Stimulated activated CD8-positive, alpha-beta memory T cell treated with anti-CD3 and anti-CD28 coated beads, Interleukin-15, amount 100 ng/mL, for 4 hours (primary cell): ENCODE measurements around the gene ZNF441.
"Not testable (repeated sequence)": the region's sequence is repeated elsewhere in the genome, so short reads cannot be mapped to it uniquely, and the experiment has no call there.

Source experiments
- DNase-seq, 2 donors: peaks; one replicate each; pipeline ENCODE4 v3.0.0-alpha.2; 2020; ENCODE audit warnings: low read depth in 2 of 2

The ZNF441 gene

DNA sequence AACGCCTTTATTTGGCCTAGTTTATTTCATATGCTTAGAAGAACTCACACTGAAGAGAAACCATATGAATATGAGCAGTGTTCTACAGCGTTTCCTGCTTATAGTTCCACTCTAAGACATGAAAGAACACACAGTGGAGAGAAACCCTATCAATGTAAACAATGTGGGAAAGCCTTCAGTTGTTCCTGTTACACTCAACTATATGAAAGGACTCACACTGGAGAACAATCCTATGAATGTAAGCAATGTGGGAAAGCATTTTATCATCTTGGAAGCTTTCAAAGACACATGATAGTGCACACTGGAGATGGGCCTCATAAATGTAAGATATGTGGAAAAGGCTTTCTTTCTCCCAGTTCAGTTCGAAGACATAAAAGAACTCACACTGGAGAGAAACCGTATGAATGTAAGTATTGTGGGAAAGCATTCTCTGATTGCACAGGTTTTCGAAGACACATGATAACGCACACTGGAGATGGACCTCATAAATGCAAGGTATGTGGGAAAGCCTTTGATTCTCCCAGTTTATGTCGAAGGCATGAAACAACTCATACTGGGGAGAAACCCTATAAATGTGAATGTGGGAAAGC, 13.7 kb downstream of the ZNF441 start:
- DNase-seq, result no peak

DNA sequence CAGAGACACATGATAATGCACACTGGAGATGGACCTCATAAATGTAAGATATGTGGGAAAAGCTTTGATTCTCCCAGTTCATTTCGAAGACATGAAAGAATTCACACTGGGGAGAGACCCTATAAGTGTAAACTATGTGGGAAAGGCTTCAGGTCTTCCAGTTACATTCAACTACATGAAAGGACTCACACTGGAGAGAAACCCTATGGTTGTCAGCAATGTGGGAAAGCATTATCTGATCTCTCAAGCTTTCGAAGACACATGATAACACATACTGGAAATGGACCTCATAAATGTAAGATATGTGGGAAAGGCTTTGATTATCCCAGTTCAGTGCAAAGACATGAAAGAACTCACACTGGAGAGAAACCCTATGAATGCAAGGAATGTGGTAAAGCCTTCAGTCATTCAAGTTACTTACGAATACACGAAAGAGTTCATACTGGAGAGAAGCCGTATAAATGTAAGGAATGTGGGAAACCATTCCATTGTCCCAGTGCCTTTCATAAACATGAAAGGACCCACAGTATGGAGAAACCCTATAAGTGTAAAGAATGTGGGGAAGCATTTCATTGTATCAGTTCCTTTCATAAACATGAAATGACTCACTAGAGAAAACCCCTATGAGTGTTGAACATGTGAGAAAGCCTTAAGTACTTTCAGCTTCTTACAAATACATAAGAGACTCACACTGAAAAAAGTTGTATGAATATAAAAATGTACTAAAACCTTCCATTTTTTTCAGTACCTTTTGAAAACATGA, 14.7 kb downstream of the ZNF441 start:
- no peak for DNase-seq

DNA sequence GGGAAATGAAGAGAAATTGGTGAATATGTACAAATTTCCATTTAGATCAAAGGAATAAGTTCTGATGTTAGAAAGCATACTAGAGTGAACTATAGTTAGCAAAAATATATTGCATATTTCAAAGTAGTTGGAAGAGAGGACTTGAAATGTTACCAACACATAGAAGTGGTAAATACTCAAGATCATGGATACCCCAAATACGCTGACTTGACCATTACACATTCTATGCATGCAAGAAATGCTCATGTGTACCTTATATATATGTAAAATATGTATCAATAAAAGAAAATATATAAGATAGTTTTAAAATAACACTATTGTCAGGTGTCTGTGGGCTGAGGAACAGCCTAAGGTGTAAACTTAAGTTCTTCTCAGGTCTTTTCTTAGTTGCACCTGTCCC, 17.0 kb downstream of the ZNF441 start:
- no peak for DNase-seq

DNA sequence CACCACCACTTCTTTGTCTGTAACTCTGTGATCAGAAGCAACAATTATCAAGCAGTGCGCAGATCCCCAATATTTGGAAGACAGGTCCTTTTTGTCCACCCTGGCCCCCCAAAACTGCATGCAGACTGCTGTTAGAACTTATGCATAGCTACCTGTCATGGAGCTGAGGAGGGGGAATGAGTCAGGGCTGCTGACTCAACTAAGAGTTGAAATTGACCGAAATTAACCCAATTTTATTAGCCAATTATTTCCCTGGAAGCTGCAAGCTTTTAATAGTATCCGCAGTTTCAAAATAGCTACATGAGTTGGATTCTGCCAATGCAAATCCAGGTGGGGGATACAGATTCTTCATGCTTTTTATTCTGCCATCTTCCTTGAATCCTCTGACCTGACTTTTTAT, 17.6 kb downstream of the ZNF441 start:
- no peak for DNase-seq

DNA sequence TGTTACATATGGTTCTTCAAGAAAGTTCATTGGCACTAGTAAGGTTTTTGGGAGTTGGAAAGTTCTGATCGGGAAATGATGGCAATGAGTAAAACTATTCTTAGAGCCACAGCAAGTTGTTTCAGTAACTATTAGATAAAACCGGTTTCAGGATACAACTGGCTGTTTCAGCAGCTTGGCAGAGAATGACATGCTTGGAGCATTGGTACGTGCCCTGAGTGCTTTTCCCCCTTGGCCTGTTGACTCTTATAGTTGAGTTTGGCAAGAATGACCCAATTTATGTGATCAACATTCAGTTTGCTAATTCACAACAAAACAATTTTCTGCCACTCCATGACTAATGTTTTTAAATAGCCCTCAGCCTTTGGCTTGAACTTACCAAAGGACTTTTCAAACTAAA, 20.7 kb downstream of the ZNF441 start:
- no peak for DNase-seq

DNA sequence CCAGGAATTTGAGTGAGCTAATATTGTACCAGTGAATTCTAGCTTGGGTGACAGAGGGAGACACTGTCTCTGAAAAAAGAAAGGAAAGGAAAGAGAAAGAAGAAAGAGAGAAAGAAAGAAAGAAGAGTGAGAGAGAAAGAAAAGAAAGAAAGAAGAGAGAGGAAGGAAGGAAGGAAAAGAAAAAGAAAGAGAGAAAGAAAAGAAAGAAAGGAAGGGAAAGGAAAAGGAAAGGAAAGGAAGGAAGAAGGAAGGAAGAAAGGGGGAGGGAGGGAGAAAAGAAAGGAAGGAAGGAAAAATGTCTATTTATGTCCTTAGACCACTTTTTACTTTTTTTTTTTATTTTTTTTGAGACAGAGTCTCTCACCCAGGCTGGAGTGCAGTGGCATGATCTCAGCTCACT, 26.1 kb downstream of the ZNF441 start:
- no peak for DNase-seq

DNA sequence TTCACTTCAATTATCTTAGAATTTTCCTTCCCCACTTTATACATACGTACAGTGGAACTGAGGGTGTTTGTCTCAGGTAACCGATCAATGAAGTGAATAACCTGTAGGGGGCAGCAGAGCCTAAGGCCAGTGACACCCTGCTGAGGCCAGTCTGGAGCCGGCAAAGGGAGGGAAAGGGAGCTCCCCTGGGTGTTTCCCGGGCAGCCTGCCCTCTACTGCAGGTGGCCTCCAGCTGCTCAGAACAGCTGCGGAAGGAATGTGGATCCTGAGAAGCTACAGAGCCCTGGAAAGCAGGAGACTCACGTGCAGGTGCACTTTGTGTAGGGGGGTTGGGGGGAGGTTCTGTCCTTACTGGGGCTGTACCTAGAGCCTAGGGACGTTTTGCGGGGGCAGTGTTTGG, 30.7 kb downstream of the ZNF441 start:
- DNase-seq, result peak; percentile 22 to 63

DNA sequence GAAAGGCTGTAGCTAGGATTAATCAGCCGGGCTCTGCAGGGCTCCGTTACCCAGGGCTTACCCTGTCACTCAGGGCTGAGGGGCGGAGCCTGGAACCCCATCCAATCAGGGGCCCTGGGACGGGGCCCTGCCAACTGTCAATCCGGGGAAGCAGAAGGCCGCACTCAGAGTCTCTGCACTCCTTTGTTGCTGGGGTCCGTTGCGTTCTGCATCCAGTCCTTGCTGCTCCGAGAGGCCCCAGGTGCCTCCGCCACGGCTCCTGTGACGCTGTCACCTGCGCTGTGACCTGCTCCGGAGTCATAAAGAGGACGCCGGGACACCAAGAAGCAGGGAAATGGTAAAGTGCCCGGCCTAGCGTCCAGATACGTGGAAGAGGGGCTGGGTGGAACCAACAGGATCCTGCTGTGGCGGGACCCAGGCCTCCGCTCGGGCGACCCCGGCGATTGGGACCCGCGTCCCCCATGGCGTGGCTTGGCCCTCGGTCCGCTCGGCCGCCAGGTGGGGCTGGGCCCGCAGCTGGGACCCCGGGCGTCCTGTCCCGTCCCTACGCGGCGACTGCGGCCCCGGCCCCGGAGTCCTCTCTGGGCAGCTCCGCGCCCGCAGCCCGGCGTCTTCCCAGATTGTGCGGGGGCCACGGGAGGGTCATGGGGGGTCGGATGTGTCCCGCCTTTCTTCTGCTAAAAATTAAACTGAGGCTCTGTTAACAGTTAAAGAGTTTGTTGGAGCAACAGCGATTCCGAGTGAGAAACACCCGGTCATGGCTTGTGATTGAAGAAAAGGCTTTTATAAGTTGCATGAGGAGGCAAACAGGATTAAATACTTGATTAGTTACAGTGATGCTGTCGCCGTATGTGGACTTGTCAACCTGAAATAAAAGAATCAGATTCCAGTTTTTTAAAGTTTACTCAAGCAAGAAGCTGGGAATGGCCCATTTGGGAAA, 31.9 kb downstream of the ZNF441 start, which contains the start of gene ZNF491:
TSS of gene ZNF491 (plus strand) at position 133 of the 940 bp plus-strand sequence. CDS start 7,431 bp downstream, outside the sequence.
- DNase-seq, result peak; percentile 63 to 76

DNA sequence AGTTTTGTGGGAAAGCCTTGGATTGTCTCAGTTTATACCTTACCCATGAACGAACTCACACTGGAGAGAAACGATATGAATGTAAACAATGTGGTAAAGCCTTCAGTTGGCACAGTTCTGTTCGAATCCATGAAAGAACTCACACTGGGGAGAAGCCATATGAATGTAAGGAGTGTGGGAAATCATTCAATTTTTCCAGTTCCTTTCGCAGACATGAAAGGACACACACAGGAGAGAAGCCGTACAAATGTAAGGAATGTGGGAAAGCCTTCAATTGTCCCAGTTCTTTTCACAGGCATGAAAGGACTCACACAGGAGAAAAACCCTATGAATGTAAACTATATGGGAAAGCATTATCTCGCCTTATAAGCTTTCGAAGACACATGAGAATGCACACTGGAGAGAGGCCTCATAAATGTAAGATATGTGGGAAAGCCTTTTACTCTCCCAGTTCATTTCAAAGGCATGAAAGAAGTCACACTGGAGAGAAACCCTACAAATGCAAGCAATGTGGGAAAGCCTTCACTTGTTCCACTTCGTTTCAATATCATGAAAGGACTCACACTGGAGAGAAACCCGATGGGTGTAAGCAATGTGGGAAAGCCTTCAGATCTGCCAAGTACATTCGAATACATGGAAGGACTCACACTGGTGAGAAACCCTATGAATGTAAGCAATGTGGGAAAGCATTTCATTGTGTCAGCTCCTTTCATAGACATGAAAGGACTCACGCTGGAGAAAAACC, 39.7 kb downstream of the ZNF441 start:
- DNase-seq, result no peak

DNA sequence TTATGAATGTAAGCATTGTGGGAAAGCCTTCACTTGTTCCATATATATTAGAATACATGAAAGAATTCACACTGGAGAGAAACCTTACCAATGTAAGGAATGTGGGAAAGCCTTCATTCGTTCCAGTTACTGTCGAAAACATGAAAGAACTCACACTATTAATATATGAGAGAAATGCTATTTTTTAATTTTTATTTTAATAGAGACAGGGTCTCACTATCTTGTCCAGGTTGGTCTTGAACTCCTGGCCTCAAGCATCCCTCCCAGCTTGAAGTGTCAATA, 40.2 kb downstream of the ZNF441 start:
- no peak for DNase-seq

DNA sequence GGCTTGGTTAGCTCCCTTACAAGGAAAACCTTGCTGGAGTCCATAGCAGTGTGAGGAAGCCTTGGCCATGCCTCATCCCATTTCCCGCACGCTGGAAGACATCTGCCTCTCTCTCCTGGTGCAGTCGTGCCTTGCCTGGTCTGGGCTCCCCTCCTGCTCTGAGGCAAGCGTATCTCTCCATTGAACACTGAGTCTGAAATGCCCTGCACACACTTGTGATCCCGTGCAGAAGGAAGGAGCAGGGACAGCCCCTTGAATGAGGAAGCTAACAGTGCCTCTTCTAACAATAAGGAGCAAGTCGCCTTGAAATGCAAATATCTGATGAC, 46.9 kb downstream of the ZNF441 start:
- no peak for DNase-seq

DNA sequence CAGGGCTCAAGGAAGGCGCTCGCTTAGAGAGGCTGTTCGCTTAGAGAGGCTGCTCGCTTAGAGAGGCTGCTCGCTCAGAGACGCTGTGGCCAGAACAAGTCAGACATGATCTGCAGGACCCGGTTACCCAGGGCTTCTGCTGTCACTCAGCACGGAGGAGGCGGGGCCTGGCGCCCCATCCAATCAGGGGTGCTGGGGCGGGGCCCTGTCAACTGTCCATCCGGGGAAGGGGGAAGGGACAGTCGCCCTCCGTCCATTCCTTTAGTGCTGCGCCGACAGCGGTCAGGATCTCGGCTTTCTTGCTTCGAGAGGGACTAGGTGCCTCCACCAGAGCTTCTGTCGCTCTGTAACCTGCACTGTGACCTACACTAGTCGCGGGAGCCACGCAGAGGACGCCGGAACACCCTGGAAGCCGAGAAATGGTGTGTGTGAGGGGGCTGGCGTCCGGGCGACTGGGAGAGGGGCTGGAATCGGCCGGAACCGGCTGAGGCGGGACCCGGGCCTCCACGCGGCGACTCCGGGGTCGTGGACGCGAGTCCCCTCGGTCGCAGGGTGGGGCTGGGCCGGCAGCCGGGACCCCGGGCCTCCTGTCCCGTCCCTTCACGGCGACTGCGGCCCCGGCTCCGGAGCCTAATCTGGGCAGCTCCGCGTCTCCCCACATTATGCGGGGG, 47.4 kb downstream of the ZNF441 start, which contains the start of gene ZNF440:
TSS of gene ZNF440 (plus strand) at position 245 of the 671 bp plus-strand sequence. CDS start at position 420, 175 bp downstream.
- peak; percentile 68 to 71 for DNase-seq

DNA sequence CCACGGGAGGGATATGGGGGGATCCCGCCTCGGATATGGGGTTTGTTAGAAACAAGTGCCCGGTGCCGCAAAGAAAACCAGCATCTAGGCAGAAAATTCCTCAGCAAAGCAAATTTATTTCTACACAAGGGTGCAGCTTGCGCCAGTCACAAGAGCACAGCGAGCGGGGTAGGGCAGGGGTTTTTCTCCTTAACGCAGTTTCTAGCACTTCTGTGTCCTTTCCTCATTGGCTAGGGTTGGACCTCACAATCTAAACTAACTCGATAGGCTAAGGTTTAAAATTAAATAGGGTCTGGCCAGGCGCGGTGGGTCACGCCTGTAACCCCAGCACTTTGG, 47.9 kb downstream of the ZNF441 start:
- no peak for DNase-seq

DNA sequence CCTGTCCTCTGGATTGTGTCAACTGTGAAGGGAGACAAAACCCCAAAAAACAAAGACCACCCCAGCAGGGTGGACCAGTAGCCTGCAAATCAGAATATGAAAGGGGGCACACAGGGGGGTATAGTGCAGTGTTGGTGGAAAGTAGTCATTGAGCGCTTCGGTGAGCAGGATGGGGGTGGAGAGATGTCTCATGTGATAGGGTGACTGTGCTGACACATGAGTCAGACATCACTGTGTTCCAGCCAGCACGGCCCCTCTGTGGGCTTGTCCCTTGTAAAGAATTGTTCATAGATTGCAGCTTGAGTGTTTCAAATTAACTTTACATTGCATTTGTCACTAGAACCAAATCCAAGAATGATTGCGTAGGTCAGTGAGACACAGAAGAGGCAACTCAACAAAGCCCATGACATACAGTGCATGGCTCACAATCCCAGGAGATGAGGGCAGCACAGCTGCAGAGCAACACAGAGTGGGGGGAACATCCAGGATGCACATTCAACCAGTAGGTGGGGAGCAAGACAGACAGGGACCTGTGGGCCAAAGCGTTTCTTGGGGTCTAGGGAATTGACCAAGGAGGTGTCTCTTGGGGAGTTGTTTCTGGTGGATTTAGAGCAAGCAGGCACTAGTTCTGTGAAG, 54.8 kb downstream of the ZNF441 start:
- no peak for DNase-seq

DNA sequence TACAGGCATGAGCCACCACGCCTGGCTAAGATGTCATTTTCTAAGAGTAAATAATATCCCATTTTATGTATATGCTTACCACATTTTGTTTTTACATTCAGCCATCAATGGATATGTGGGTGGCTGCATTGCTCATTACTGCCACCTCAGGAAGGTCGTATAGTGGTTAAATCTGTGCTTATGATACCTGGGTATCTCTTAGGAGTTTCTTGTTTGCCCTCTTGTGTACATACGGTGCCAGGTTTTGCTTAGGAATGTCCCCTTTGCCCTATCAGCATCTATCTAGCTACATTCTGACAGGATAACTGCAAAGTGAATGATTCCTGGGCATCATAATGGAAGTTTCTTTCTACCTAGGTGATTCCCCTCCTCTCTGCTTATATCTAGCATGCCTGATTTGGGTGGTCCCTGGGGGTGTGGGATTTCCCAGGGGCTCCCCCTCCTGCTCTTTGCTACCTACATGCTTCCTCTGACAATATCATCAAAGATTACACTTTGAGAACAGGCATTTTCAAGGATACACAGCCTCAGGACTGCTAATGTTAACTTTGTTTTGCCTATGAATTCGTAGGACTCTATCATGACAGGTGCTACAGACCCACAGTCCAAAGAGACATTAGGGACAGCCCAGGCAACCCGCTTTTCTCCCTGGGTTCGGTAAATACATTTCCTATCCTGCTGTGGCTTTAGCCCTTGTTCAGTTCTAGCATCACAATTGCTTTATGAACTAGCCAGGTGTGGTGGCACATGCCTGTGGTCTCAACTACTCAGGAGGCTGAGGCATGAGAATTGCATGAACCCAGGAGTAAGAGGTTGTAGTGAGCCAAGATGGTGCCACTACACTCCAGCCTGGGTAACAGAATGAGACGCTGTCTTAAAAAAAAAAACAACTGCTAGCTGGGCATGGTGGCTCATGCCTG, 62.4 kb downstream of the ZNF441 start:
- DNase-seq, result not testable (repeated sequence)

DNA sequence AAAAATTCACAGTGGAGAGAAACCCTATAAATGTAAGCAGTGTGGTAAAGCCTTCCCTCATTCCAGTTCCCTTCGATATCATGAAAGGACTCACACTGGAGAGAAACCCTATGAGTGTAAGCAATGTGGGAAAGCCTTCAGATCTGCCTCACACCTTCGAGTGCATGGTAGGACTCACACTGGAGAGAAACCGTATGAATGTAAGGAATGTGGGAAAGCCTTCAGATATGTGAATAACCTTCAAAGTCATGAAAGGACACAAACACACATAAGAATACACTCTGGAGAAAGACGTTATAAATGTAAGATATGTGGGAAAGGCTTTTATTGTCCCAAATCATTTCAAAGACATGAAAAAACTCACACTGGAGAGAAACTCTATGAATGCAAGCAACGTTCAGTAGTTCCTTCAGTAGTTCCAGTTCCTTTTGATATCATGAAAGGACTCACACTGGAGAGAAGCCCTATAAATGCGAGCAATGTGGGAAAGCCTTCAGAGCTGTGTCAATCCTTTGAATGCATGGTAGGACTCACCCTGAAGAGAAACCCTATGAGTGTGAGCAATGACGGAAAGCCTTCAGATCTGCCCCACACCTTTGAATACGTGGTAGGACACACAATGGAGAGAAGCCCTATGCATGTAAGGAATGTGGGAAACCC, 65.6 kb downstream of the ZNF441 start:
- no peak for DNase-seq

DNA sequence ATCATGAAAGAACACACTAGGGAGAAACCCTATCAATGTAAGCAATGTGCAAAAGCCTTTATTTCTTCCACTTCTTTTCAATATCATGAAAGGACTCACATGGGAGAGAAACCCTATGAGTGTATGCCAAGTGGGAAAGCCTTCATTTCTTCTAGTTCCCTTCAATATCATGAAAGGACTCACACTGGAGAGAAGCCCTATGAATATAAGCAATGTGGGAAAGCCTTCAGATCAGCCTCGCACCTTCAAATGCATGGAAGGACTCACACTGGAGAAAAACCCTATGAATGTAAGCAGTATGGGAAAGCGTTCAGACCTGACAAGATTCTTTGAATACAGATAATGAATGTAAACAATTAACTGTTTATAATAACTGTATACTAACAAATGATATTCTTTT, 66.7 kb downstream of the ZNF441 start:
- no peak for DNase-seq
